Endothelial cell (in vitro differentiated cells): ENCODE measurements around the gene MCM6. TPM values are rescaled to one million over a fixed set of nuclear protein-coding genes. Genes with fewer than 3 reads are reported as not detected.

ENCODE experiments used
- DNase-seq: peaks from one replicate; pipeline ENCODE4 v3.0.0; 2021; ENCODE audit warnings: low spot score
- H3K27ac Mint-ChIP-seq: one replicate; pipeline ENCODE4 v1.8.0; 2021; ENCODE audit warnings: mixed read lengths, inconsistent platforms; ENCODE audit not compliant: unreplicated experiment
- H3K27me3 Mint-ChIP-seq: one replicate; pipeline ENCODE4 v1.8.0; 2021; ENCODE audit warnings: mild to moderate bottlenecking, moderate library complexity, mixed read lengths, inconsistent platforms; ENCODE audit not compliant: unreplicated experiment
- H3K36me3 Mint-ChIP-seq: one replicate; pipeline ENCODE4 v1.8.0; 2021; ENCODE audit warnings: mild to moderate bottlenecking, low read depth, mixed read lengths, inconsistent platforms; ENCODE audit not compliant: unreplicated experiment
- H3K4me1 Mint-ChIP-seq: one replicate; pipeline ENCODE4 v1.8.0; 2021; ENCODE audit warnings: mild to moderate bottlenecking, mixed read lengths, inconsistent platforms; ENCODE audit not compliant: unreplicated experiment
- H3K4me3 Mint-ChIP-seq: one replicate; pipeline ENCODE4 v1.8.0; 2021; ENCODE audit warnings: mild to moderate bottlenecking, mixed read lengths, inconsistent platforms; ENCODE audit not compliant: unreplicated experiment
- H3K9me3 Mint-ChIP-seq: one replicate; pipeline ENCODE4 v1.8.0; 2021; ENCODE audit warnings: mixed read lengths, inconsistent platforms; ENCODE audit not compliant: unreplicated experiment
- CTCF ChIP-seq: fragments of 200-600 bp; sonication (generic); IDR thresholded peaks from one replicate; pipeline ENCODE4 v1.5.0; 2021; ENCODE audit warnings: antibody characterized with exemption; ENCODE audit not compliant: unreplicated experiment
- total RNA-seq: library from RNA; stranded (reverse); fragmentation: NEBNext Ultra II Directional; extraction: Animal tissue kit (Norgen Biotek cat#: 25700); gene quantifications from one replicate; pipeline ENCODE4 v1.2.1, GENCODE V29; 2021; ENCODE audit not compliant: unreplicated experiment

MCM6 gene
- total RNA-seq, 1 donor from 2014 or later = 27.2 TPM

GRCh38 chr2:135791418-135792190, 84.6 kb downstream of the MCM6 start:
- Mint-ChIP-seq H3K4me1 (peaks cover 3% of the 10 kb centered on the region), H3K4me3 (no peak overlapping the region), H3K36me3 (peaks cover 5% of the 10 kb centered on the region), H3K27ac (no peak overlapping the region), H3K9me3 (no peaks in the 10 kb centered on the region), H3K27me3 (peaks cover 2% of the 10 kb centered on the region)
- no peak for DNase-seq
- TF ChIP-seq CTCF = no peak

GRCh38 chr2:135790423-135790822, 85.8 kb downstream of the MCM6 start:
- TF ChIP-seq CTCF = no peak
- H3K36me3 Mint-ChIP-seq = peaks cover 12% of the 10 kb centered on the region
- H3K27me3 Mint-ChIP-seq = peaks cover 2% of the 10 kb centered on the region
- H3K4me3 Mint-ChIP-seq = no peak overlapping the region
- peaks cover 3% of the 10 kb centered on the region for H3K4me1 Mint-ChIP-seq
- H3K9me3 Mint-ChIP-seq = no peaks in the 10 kb centered on the region
- H3K27ac Mint-ChIP-seq = no peak overlapping the region
- no peak for DNase-seq

Other genes starting within 250 kb of the MCM6 start
- 101 TPM for gene UBXN4, start 134.6 kb downstream of the MCM6 start, total RNA-seq
- gene LCT, start 39.3 kb downstream of the MCM6 start, total RNA-seq = 0.13 TPM
- 82.9 TPM for gene DARS1, start 109.2 kb upstream of the MCM6 start, total RNA-seq
- gene CXCR4, start 241.7 kb upstream of the MCM6 start, total RNA-seq = 255 TPM